WTC11 (cell line): ENCODE results near the gene HELQ. TPM values are rescaled to one million over a fixed set of nuclear protein-coding genes. Genes with fewer than 3 reads are reported as not detected.
A peak's percentile ranks its signal among the peaks of the same experiment; 100 is the strongest.

Experiments used
- ATAC-seq: fragments of 200-7000 bp; cut with Tn5 transposase; 2 replicates; pipeline ENCODE4 v1.10.0; 2021; ENCODE audit warnings: mild to moderate bottlenecking, moderate library complexity
- CTCF ChIA-PET: fragments of 300-600 bp; sonication (Branson Sonifier 250); formaldehyde crosslinking; loops from one replicate; lab custom pipeline; 2021; ENCODE audit warnings: antibody characterized with exemption; lab: Charles Lee
- POLR2A ChIA-PET: fragments of 350-600 bp; sonication (Branson Sonifier 250); formaldehyde crosslinking; loops from one replicate; lab custom pipeline; 2021; ENCODE audit warnings: antibody characterized with exemption; lab: Charles Lee
- DNase-seq: peaks from one replicate; pipeline ENCODE4 v3.0.0; 2021; ENCODE audit warnings: low spot score
- H3K27ac Mint-ChIP-seq: 2 replicates; pipeline ENCODE4 v1.8.0; 2021; ENCODE audit warnings: mixed read lengths
- H3K27me3 Mint-ChIP-seq: 2 replicates; pipeline ENCODE4 v1.8.0; 2021; ENCODE audit warnings: low read depth, mild to moderate bottlenecking, moderate library complexity, mixed read lengths
- H3K36me3 Mint-ChIP-seq: 2 replicates; pipeline ENCODE4 v1.8.0; 2021; ENCODE audit warnings: mixed read lengths
- H3K4me1 Mint-ChIP-seq: 2 replicates; pipeline ENCODE4 v1.8.0; 2022; ENCODE audit warnings: mixed read lengths
- H3K4me3 Mint-ChIP-seq: 2 replicates; pipeline ENCODE4 v1.8.0; 2021; ENCODE audit warnings: mild to moderate bottlenecking, moderate library complexity, mixed read lengths
- H3K9me3 Mint-ChIP-seq: 2 replicates; pipeline ENCODE4 v1.8.0; 2021; ENCODE audit warnings: mixed read lengths
- ATF1 ChIP-seq: sonication (generic); formaldehyde crosslinking; IDR thresholded peaks from 2 replicates; pipeline ENCODE4 v1.8.1; 2023; ENCODE audit warnings: mild to moderate bottlenecking, moderate library complexity, missing genetic modification reagents
- CBFB ChIP-seq: sonication (generic); formaldehyde crosslinking; IDR thresholded peaks from 2 replicates; pipeline ENCODE4 v1.8.1; 2022; ENCODE audit warnings: mild to moderate bottlenecking, low read depth, missing genetic modification reagents
- CREB1 ChIP-seq: sonication (generic); formaldehyde crosslinking; IDR thresholded peaks from 2 replicates; pipeline ENCODE4 v1.8.0; 2023; ENCODE audit warnings: mild to moderate bottlenecking, missing genetic modification reagents
- HMGA2 ChIP-seq: fragments of 250-450 bp; sonication (Bioruptor Pico); IDR thresholded peaks from 2 replicates; pipeline ENCODE4 v1.4.0; 2021; ENCODE audit warnings: mild to moderate bottlenecking, moderate library complexity
- KAT7 ChIP-seq: sonication (generic); formaldehyde crosslinking; IDR thresholded peaks from 2 replicates; pipeline ENCODE4 v1.8.1; 2023; ENCODE audit warnings: missing genetic modification reagents, mild to moderate bottlenecking, borderline replicate concordance
- NR1H2 ChIP-seq: sonication (generic); formaldehyde crosslinking; IDR thresholded peaks from 2 replicates; pipeline ENCODE4 v1.9.0; 2021; ENCODE audit warnings: mild to moderate bottlenecking, moderate library complexity, missing genetic modification reagents
- NR3C1 ChIP-seq: sonication (generic); formaldehyde crosslinking; conservative IDR thresholded peaks from 2 replicates; pipeline ENCODE4 v1.8.1; 2023; ENCODE audit warnings: low read depth, mild to moderate bottlenecking, missing genetic modification reagents
- SMAD4 ChIP-seq: sonication (generic); formaldehyde crosslinking; IDR thresholded peaks from 2 replicates; pipeline ENCODE4 v1.8.0; 2022; ENCODE audit warnings: mild to moderate bottlenecking, missing genetic modification reagents
- ZNF263 ChIP-seq: sonication (generic); formaldehyde crosslinking; IDR thresholded peaks from 2 replicates; pipeline ENCODE4 v1.8.1; 2022; ENCODE audit warnings: low read depth, mild to moderate bottlenecking, moderate library complexity, missing genetic modification reagents
- ZNF317 ChIP-seq: sonication (generic); formaldehyde crosslinking; IDR thresholded peaks from 2 replicates; pipeline ENCODE4 v1.8.1; 2023; ENCODE audit warnings: low read depth, mild to moderate bottlenecking, moderate library complexity, missing genetic modification reagents, borderline replicate concordance
- ZNF671 ChIP-seq: fragments of 250-450 bp; sonication (Bioruptor Pico); IDR thresholded peaks from 2 replicates; pipeline ENCODE4 v1.8.0; 2021; ENCODE audit warnings: mild to moderate bottlenecking
- total RNA-seq: library from RNA; stranded (reverse); gene quantifications from 3 replicates; pipeline ENCODE4 v1.2.3, GENCODE V29; 2021
- TF ChIP-seq, protein P1 (sequence below): sonication (generic); formaldehyde crosslinking; IDR thresholded peaks from 2 replicates; pipeline ENCODE4 v1.8.0; 2022; ENCODE audit warnings: mild to moderate bottlenecking, missing genetic modification reagents
- TF ChIP-seq, protein P2 (sequence below): sonication (generic); formaldehyde crosslinking; IDR thresholded peaks from 2 replicates; pipeline ENCODE4 v1.8.1; 2023; ENCODE audit warnings: mild to moderate bottlenecking, missing genetic modification reagents, moderate library complexity
- TF ChIP-seq, protein P3 (sequence below): sonication (generic); formaldehyde crosslinking; conservative IDR thresholded peaks from 2 replicates; pipeline ENCODE4 v1.8.1; 2023; ENCODE audit warnings: mild to moderate bottlenecking, low read depth, missing genetic modification reagents, moderate library complexity
- TF ChIP-seq, protein P4 (sequence below): fragments of 250-450 bp; sonication (Bioruptor Pico); conservative IDR thresholded peaks from 2 replicates; pipeline ENCODE4 v1.9.0; 2021; ENCODE audit warnings: mild to moderate bottlenecking
- TF ChIP-seq, protein P5 (sequence below): sonication (generic); formaldehyde crosslinking; IDR thresholded peaks from 2 replicates; pipeline ENCODE4 v1.8.0; 2022; ENCODE audit warnings: mild to moderate bottlenecking, missing genetic modification reagents
- TF ChIP-seq, protein P6 (sequence below): sonication (generic); formaldehyde crosslinking; IDR thresholded peaks from 2 replicates; pipeline ENCODE4 v1.8.0; 2023; ENCODE audit warnings: missing genetic modification reagents, mild to moderate bottlenecking, borderline replicate concordance
- TF ChIP-seq, protein P7 (sequence below): fragments of 250-450 bp; sonication (Bioruptor Pico); IDR thresholded peaks from 2 replicates; pipeline ENCODE4 v1.9.0; 2021; ENCODE audit warnings: mild to moderate bottlenecking, borderline replicate concordance

The HELQ gene
- total RNA-seq, 1 experiment from 2014 or later = 10.1 TPM

DNA sequence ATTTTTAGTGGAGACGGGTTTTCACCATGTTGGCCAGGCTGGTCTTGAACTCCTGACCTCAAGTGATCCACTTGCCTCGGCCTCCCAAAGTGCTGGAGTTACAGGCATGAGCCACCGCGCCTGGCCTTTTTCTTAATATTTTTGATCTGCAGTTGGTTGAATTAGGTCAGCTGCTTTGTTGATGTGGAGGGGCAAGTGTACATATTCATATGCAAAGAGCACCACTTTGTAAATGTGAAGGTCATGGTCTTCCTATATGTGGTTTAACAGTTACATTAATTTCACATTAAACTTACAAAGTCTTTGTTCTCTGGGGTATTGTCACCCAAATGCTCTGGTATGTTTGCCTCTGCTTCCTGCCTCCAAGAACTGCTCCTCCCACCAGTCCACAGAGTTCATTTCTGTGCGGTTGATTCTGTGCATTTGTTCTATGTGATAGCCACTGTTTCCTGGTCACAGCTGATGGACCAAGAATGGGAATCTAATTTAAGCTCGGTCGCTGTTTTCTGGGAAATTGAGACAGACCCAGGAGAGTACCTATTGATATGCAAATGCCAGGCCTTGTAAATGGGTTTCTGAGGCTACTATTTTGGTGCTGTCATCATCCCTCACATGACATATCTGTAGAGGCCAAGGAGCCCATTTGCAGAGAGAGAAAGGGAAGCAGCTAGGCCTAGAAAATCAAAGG is 94.1 kb downstream of the HELQ start (continued):
- TF ChIP-seq, protein P1, sequence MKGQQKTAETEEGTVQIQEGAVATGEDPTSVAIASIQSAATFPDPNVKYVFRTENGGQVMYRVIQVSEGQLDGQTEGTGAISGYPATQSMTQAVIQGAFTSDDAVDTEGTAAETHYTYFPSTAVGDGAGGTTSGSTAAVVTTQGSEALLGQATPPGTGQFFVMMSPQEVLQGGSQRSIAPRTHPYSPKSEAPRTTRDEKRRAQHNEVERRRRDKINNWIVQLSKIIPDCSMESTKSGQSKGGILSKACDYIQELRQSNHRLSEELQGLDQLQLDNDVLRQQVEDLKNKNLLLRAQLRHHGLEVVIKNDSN (CRISPR knock-in tag) = peak; percentile 59; the same call in 1 of the 2 replicates
- no peak for TF ChIP-seq NR1H2
- TF ChIP-seq, protein P2, sequence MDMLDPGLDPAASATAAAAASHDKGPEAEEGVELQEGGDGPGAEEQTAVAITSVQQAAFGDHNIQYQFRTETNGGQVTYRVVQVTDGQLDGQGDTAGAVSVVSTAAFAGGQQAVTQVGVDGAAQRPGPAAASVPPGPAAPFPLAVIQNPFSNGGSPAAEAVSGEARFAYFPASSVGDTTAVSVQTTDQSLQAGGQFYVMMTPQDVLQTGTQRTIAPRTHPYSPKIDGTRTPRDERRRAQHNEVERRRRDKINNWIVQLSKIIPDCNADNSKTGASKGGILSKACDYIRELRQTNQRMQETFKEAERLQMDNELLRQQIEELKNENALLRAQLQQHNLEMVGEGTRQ = peak; percentile 54; the same call in 1 of the 2 replicates
- TF ChIP-seq, protein P3, sequence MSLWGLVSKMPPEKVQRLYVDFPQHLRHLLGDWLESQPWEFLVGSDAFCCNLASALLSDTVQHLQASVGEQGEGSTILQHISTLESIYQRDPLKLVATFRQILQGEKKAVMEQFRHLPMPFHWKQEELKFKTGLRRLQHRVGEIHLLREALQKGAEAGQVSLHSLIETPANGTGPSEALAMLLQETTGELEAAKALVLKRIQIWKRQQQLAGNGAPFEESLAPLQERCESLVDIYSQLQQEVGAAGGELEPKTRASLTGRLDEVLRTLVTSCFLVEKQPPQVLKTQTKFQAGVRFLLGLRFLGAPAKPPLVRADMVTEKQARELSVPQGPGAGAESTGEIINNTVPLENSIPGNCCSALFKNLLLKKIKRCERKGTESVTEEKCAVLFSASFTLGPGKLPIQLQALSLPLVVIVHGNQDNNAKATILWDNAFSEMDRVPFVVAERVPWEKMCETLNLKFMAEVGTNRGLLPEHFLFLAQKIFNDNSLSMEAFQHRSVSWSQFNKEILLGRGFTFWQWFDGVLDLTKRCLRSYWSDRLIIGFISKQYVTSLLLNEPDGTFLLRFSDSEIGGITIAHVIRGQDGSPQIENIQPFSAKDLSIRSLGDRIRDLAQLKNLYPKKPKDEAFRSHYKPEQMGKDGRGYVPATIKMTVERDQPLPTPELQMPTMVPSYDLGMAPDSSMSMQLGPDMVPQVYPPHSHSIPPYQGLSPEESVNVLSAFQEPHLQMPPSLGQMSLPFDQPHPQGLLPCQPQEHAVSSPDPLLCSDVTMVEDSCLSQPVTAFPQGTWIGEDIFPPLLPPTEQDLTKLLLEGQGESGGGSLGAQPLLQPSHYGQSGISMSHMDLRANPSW (CRISPR knock-in tag) = no peak

DNA sequence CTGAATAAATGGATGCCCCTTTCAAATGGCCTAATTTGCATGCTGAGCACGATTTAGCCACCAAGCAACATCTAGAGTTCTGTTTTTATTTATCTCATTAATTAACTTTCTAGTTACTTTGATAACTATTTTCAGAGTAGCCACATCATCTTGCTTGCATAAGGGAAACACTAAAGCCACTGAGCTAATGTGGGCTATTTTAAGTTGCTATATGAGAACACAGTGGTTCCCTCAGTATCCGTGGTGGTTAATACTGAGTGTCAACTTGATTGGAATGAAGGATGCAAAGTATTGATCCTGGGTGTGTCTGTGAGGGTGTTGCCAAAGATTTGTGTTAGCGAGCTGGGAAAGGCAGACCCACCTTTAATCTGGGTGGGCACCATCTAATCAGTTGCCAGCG is 95.6 kb downstream of the HELQ start:
- CTCF ChIA-PET = no interaction called here
- TF ChIP-seq NR3C1 (CRISPR knock-in tag) = no peak
- TF ChIP-seq, protein P4, sequence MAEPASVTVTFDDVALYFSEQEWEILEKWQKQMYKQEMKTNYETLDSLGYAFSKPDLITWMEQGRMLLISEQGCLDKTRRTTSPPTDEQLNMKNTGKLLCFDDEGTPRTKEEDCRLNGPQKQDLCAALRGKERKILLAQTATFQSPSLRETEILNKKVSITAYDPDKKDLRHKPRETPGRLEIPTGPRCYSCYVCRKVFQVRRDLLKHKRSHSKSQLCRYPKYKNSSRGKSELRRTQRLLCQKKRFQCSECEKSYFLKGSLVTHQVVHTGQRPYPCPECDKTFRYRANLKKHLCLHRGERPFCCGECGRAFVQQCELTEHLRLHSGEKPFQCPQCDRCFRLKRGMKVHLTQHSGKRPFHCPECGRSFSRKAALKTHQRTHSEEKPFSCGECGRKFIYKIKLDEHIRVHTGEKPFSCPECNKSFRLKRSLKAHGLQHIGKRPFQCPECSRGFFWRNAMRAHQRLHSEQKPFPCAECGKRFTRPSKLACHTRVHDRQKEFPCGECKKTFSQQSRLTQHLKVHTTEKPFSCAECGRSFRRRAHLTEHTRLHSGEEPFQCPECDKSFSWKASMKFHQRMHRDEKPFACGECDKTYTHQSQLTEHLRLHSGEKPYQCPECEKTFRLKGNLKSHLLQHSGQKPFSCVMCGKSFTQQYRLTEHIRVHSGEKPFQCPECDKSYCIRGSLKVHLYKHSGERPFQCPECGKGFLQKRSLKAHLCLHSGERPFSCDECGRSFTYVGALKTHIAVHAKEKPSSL (CRISPR knock-in tag) = no peak
- TF ChIP-seq ATF1 (CRISPR knock-in tag) = no peak
- TF ChIP-seq ZNF317 = no peak
- TF ChIP-seq HMGA2 (CRISPR knock-in tag) = no peak
- TF ChIP-seq ZNF263 (CRISPR knock-in tag) = no peak
- no peak for TF ChIP-seq KAT7 (CRISPR knock-in tag)
- no peak for TF ChIP-seq ZNF671
- TF ChIP-seq CREB1 (CRISPR knock-in tag) = no peak
- no peak for TF ChIP-seq CBFB (CRISPR knock-in tag)
- TF ChIP-seq, protein P5, sequence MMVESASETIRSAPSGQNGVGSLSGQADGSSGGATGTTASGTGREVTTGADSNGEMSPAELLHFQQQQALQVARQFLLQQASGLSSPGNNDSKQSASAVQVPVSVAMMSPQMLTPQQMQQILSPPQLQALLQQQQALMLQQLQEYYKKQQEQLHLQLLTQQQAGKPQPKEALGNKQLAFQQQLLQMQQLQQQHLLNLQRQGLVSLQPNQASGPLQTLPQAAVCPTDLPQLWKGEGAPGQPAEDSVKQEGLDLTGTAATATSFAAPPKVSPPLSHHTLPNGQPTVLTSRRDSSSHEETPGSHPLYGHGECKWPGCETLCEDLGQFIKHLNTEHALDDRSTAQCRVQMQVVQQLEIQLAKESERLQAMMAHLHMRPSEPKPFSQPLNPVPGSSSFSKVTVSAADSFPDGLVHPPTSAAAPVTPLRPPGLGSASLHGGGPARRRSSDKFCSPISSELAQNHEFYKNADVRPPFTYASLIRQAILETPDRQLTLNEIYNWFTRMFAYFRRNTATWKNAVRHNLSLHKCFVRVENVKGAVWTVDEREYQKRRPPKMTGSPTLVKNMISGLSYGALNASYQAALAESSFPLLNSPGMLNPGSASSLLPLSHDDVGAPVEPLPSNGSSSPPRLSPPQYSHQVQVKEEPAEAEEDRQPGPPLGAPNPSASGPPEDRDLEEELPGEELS = no peak
- TF ChIP-seq, protein P6, sequence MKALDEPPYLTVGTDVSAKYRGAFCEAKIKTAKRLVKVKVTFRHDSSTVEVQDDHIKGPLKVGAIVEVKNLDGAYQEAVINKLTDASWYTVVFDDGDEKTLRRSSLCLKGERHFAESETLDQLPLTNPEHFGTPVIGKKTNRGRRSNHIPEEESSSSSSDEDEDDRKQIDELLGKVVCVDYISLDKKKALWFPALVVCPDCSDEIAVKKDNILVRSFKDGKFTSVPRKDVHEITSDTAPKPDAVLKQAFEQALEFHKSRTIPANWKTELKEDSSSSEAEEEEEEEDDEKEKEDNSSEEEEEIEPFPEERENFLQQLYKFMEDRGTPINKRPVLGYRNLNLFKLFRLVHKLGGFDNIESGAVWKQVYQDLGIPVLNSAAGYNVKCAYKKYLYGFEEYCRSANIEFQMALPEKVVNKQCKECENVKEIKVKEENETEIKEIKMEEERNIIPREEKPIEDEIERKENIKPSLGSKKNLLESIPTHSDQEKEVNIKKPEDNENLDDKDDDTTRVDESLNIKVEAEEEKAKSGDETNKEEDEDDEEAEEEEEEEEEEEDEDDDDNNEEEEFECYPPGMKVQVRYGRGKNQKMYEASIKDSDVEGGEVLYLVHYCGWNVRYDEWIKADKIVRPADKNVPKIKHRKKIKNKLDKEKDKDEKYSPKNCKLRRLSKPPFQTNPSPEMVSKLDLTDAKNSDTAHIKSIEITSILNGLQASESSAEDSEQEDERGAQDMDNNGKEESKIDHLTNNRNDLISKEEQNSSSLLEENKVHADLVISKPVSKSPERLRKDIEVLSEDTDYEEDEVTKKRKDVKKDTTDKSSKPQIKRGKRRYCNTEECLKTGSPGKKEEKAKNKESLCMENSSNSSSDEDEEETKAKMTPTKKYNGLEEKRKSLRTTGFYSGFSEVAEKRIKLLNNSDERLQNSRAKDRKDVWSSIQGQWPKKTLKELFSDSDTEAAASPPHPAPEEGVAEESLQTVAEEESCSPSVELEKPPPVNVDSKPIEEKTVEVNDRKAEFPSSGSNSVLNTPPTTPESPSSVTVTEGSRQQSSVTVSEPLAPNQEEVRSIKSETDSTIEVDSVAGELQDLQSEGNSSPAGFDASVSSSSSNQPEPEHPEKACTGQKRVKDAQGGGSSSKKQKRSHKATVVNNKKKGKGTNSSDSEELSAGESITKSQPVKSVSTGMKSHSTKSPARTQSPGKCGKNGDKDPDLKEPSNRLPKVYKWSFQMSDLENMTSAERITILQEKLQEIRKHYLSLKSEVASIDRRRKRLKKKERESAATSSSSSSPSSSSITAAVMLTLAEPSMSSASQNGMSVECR = no peak
- TF ChIP-seq SMAD4 (CRISPR knock-in tag) = no peak
- TF ChIP-seq, protein P7, sequence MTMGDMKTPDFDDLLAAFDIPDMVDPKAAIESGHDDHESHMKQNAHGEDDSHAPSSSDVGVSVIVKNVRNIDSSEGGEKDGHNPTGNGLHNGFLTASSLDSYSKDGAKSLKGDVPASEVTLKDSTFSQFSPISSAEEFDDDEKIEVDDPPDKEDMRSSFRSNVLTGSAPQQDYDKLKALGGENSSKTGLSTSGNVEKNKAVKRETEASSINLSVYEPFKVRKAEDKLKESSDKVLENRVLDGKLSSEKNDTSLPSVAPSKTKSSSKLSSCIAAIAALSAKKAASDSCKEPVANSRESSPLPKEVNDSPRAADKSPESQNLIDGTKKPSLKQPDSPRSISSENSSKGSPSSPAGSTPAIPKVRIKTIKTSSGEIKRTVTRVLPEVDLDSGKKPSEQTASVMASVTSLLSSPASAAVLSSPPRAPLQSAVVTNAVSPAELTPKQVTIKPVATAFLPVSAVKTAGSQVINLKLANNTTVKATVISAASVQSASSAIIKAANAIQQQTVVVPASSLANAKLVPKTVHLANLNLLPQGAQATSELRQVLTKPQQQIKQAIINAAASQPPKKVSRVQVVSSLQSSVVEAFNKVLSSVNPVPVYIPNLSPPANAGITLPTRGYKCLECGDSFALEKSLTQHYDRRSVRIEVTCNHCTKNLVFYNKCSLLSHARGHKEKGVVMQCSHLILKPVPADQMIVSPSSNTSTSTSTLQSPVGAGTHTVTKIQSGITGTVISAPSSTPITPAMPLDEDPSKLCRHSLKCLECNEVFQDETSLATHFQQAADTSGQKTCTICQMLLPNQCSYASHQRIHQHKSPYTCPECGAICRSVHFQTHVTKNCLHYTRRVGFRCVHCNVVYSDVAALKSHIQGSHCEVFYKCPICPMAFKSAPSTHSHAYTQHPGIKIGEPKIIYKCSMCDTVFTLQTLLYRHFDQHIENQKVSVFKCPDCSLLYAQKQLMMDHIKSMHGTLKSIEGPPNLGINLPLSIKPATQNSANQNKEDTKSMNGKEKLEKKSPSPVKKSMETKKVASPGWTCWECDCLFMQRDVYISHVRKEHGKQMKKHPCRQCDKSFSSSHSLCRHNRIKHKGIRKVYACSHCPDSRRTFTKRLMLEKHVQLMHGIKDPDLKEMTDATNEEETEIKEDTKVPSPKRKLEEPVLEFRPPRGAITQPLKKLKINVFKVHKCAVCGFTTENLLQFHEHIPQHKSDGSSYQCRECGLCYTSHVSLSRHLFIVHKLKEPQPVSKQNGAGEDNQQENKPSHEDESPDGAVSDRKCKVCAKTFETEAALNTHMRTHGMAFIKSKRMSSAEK = no peak

More for the DNA sequence above, 95.6 kb downstream of the HELQ start:
- ATAC-seq = no peak
- H3K4me3 Mint-ChIP-seq = no peak overlapping the region
- H3K27ac Mint-ChIP-seq = no peak overlapping the region; the same call in 1 of the 2 replicates
- no peaks in the 10 kb centered on the region for H3K36me3 Mint-ChIP-seq
- no peaks in the 10 kb centered on the region for H3K9me3 Mint-ChIP-seq
- H3K27me3 Mint-ChIP-seq = no peaks in the 10 kb centered on the region
- POLR2A ChIA-PET = no interaction called here
- peaks cover 18% of the 10 kb centered on the region for H3K4me1 Mint-ChIP-seq
- no peak for DNase-seq
